IgD-negative memory B cell (primary cell): Measurements from ENCODE around the gene TNFRSF18. TPM values are rescaled to one million over a fixed set of nuclear protein-coding genes. Genes with fewer than 3 reads are reported as not detected.

Experiments used
- H3K27ac Mint-ChIP-seq, 3 donors: one replicate each; pipeline ENCODE4 v1.8.0; 2020 to 2022; ENCODE audit warnings: mild to moderate bottlenecking in 3 of 3, mixed read lengths in 3 of 3, moderate library complexity in 1 of 3
- H3K27me3 Mint-ChIP-seq: one replicate; pipeline ENCODE4 v1.8.0; 2021; ENCODE audit warnings: mixed read lengths
- H3K36me3 Mint-ChIP-seq: one replicate; pipeline ENCODE4 v1.8.0; 2020; ENCODE audit warnings: mild to moderate bottlenecking, mixed read lengths
- H3K4me1 Mint-ChIP-seq, 3 donors: one replicate each; pipeline ENCODE4 v1.8.0; 2020 to 2022; ENCODE audit warnings: mixed read lengths in 3 of 3, mild to moderate bottlenecking in 1 of 3
- H3K4me3 Mint-ChIP-seq, 4 donors: one replicate each; pipeline ENCODE4 v1.8.0; 2020 to 2022; ENCODE audit warnings: mild to moderate bottlenecking in 4 of 4, mixed read lengths in 4 of 4, moderate library complexity in 3 of 4
- H3K9me3 Mint-ChIP-seq, 3 donors: one replicate each; pipeline ENCODE4 v1.8.0; 2020 to 2021; ENCODE audit warnings: mixed read lengths in 3 of 3, mild to moderate bottlenecking in 1 of 3
- polyA plus RNA-seq: library from polyadenylated mRNA; unstranded; fragments of 300-500 nt; fragmentation: Illumina TruSeq; gene quantifications from one replicate; pipeline ENCODE4 v1.2.3, GENCODE V29; 2021

TNFRSF18 gene
- polyA plus RNA-seq, 1 donor from 2014 or later = 3.5 TPM

DNA sequence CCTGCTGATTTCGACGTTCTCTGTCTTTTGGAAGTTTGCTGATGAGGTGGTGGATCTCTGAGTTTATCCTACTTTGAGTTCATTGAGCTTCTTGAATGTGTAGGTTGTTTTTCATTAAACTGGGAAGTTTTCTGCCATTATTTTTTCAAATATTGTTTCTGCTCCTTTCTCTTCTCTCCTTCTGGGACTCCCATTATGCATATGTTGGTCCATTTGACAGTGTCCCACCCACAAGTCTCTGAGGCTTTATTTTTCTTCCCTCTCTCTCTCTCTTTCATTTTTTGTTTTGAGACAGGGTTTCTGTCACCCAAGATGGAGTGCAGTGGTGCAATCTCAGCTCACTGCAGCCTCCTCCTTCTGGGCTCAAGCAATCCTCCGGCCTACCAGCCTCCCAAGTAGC is 11.7 kb downstream of the TNFRSF18 start:
- peaks cover 1% of the 10 kb centered on the region for H3K36me3 Mint-ChIP-seq
- no peaks in the 10 kb centered on the region for H3K4me1 Mint-ChIP-seq
- no peak overlapping the region for H3K4me3 Mint-ChIP-seq
- peaks cover 2 to 9% (median 8%) of the 10 kb centered on the region in 3 donors for H3K9me3 Mint-ChIP-seq
- peaks cover 1% of the 10 kb centered on the region for H3K27me3 Mint-ChIP-seq
- H3K27ac Mint-ChIP-seq = peak overlapping the region in 1 of 3 donors; percentile 32

DNA sequence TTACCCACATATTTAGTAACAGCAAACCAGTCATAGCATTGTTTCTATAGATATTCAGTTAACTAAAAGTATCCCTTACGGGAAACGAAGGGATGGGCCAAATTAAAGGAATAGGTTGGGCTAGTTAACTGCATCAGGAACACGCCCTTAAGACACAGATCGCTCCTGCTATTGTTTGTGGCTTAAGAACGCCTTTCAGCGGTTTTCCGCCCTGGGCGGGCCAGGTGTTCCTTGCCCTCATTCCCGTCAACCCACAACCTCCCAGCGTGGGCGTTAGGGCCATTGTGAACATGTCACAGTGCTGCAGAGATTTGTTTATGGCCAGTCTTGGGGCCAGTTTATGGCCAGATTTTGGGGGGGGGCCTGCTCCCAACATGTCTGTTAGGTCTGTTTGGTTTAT is 14.7 kb downstream of the TNFRSF18 start:
- Mint-ChIP-seq H3K27ac (no peak overlapping the region), H3K27me3 (peaks cover 1% of the 10 kb centered on the region), H3K4me1 (peaks cover 0 to 8% (median 0%) of the 10 kb centered on the region in 3 donors), H3K9me3 (peaks cover 5 to 9% (median 8%) of the 10 kb centered on the region in 3 donors), H3K36me3 (peaks cover 1% of the 10 kb centered on the region), H3K4me3 (no peak overlapping the region)

- Mint-ChIP-seq H3K4me3 (no peak overlapping the region), H3K36me3 (no peaks in the 10 kb centered on the region), H3K4me1 (peaks cover 0 to 8% (median 2%) of the 10 kb centered on the region in 3 donors), H3K27ac (no peak overlapping the region), H3K27me3 (peaks cover 1% of the 10 kb centered on the region), H3K9me3 (peaks cover under 1 to 4% (median 3%) of the 10 kb centered on the region in 3 donors)
Observed at GRCh38 chr1:1189111-1189510, 17.3 kb downstream of the TNFRSF18 start.

DNA sequence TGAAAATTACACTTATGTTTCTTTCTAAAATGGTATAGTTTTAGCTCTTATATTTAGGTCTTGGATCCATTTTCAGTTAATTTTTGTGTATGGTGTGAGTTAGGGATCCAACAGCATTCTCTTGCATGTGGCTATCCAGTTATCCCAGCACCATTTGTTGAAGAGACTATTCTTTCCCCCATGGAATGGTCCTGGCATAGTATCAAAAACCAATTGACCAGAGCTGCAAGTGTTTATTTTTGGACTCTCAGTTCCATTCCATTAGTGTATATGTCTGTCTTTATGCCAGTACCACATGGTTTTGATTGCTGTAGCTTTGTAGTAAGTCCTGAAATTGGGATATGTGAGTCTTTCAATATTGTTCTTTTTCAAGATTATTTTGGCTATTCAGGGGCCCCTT is 18.5 kb downstream of the TNFRSF18 start:
- Mint-ChIP-seq H3K4me1 (peaks cover 0 to 8% (median 2%) of the 10 kb centered on the region in 3 donors), H3K4me3 (no peak overlapping the region), H3K36me3 (no peaks in the 10 kb centered on the region), H3K9me3 (peaks cover 0 to 4% (median 3%) of the 10 kb centered on the region in 3 donors), H3K27ac (no peak overlapping the region), H3K27me3 (peaks cover 3% of the 10 kb centered on the region)

DNA sequence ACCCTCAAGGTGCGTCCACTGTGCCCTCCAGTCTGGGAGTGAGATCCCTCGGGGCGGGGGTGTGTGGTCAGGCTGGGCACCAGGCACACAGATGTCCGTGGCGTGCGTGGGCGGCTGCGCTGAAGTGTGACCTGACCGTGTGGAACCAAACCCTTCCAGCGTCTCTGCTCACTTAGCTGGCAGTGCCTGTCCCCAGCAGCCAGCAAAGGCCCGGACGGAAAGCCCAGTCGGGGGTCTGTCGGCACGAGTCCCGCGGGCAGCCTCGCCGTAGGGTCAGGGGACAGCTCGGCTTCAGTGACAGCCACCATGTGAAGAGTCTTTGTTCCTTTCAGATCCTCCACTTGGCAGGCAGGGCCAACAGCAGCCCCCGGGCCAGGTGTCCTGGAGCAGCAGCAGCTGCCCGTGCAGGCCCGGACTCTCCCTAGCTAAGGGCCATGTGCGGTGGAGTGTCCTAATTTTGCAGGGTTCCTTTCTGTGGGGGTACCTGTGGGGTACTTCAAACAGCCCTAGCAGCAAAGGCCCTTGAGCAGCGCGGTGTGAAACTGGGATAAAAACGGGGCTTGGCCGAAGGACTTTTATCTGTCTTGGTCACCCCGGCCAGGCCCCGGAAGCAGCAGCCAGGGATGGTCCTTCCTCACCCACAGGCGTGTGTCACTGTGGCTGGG is 21.2 kb downstream of the TNFRSF18 start:
- Mint-ChIP-seq H3K27me3 (peaks cover 9% of the 10 kb centered on the region), H3K27ac (no peak overlapping the region), H3K4me1 (peaks cover 0 to 8% (median 2%) of the 10 kb centered on the region in 3 donors), H3K4me3 (no peak overlapping the region), H3K36me3 (no peaks in the 10 kb centered on the region), H3K9me3 (peaks cover 0 to 3% (median 0%) of the 10 kb centered on the region in 3 donors)

GRCh38 chr1:1183833-1184775 is 22.3 kb downstream of the TNFRSF18 start:
- Mint-ChIP-seq H3K9me3 (peaks cover 0 to 3% (median 0%) of the 10 kb centered on the region in 3 donors), H3K27ac (peak overlapping the region in 1 of 3 donors; percentile 50), H3K4me1 (peaks cover 0 to 2% (median 2%) of the 10 kb centered on the region in 3 donors), H3K36me3 (no peaks in the 10 kb centered on the region), H3K27me3 (peaks cover 9% of the 10 kb centered on the region), H3K4me3 (peak overlapping the region in 1 of 4 donors; percentile 45)

DNA sequence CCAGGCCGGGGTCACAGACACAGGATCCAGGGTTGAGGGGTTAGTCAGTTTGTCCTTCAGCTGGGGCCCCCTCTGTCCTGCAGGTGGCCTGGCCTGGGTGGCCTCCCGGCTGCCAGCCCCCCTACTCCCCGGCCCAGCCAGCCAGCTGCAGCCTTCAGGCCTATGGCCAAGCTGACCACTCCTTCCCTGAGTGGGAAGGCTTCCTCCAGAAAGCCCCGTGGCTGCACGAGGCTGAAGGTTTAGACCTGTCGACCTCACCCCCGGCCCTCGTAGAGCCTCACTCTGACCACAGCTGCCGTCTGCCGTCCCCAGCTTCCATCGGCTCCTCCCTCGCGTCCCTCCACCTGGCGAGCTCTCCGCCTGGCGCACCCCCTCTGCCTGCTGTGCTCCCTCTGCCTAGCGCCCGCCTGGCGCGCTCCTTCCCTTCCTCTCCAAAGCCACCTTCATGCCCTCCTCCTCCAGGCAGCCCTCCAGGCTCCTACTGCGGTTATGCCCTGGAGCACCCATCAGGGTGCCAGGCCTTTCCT is 23.1 kb downstream of the TNFRSF18 start:
- Mint-ChIP-seq H3K36me3 (no peaks in the 10 kb centered on the region), H3K27ac (no peak overlapping the region), H3K4me3 (peak overlapping the region in 1 of 4 donors; percentile 47), H3K27me3 (peaks cover 11% of the 10 kb centered on the region), H3K9me3 (peaks cover 0 to 3% (median 0%) of the 10 kb centered on the region in 3 donors), H3K4me1 (peaks cover 0 to 2% (median 0%) of the 10 kb centered on the region in 3 donors)

DNA sequence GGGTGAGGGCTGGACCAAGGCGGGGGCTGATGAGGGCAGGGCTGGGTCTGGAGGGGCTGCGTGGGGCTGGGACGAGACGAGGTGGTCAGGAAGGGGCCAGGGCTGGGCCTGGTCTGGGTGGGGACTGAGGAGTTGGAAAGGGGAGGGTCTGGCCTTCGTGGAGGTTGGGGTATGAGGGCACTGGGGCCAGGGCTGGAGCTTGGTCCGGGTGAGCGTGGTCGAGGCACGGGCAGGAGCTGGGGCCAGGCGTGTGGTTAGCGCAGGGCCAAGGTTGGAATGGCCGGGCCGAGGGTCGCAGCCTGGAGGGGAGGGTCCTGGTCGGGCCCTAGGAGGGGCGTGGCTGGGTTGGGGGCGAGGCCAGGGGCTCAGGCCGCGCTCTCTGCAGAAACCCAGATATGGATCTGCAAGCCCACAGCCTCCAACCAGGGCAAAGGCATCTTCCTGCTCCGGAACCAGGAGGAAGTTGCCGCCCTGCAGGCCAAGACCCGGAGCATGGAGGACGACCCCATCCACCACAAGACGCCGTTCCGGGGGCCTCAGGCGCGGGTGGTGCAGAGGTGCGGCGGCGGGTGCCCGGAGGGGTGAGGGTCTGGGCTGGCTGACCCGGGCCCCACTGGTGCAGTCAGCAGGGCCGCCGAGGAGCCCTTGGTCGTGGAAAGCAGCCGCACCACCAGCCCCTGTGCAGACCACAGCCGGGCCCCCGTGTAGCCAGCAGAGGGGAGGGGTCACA is 23.7 kb downstream of the TNFRSF18 start:
- Mint-ChIP-seq H3K4me3 (peak overlapping the region in 1 of 4 donors; percentile 9), H3K36me3 (no peaks in the 10 kb centered on the region), H3K27me3 (peaks cover 11% of the 10 kb centered on the region), H3K4me1 (peaks cover 0 to 2% (median 0%) of the 10 kb centered on the region in 3 donors), H3K9me3 (no peaks in the 10 kb centered on the region), H3K27ac (no peak overlapping the region)

- H3K4me3 Mint-ChIP-seq = no peak overlapping the region
- no peaks in the 10 kb centered on the region for H3K9me3 Mint-ChIP-seq
- peak overlapping the region in 1 of 3 donors; percentile 94 for H3K27ac Mint-ChIP-seq
- peaks cover 1% of the 10 kb centered on the region for H3K36me3 Mint-ChIP-seq
- peaks cover 0 to 3% (median 2%) of the 10 kb centered on the region in 3 donors for H3K4me1 Mint-ChIP-seq
- H3K27me3 Mint-ChIP-seq = peaks cover 16% of the 10 kb centered on the region
Observed at GRCh38 chr1:1181938-1182410, 24.4 kb downstream of the TNFRSF18 start.

- H3K36me3 Mint-ChIP-seq = peaks cover 2% of the 10 kb centered on the region
- peak overlapping the region in 1 of 3 donors; percentile 94 for H3K27ac Mint-ChIP-seq
- H3K27me3 Mint-ChIP-seq = peaks cover 22% of the 10 kb centered on the region
- H3K4me3 Mint-ChIP-seq = no peak overlapping the region
- H3K4me1 Mint-ChIP-seq = peaks cover 0 to 6% (median 5%) of the 10 kb centered on the region in 3 donors
- no peaks in the 10 kb centered on the region for H3K9me3 Mint-ChIP-seq
Observed at GRCh38 chr1:1181129-1181937, 25.1 kb downstream of the TNFRSF18 start.

GRCh38 chr1:1179983-1180861 is 26.2 kb downstream of the TNFRSF18 start:
- Mint-ChIP-seq H3K27me3 (peaks cover 22% of the 10 kb centered on the region), H3K9me3 (no peaks in the 10 kb centered on the region), H3K4me3 (no peak overlapping the region), H3K36me3 (peaks cover 2% of the 10 kb centered on the region), H3K4me1 (peaks cover 0 to 9% (median 6%) of the 10 kb centered on the region in 3 donors), H3K27ac (no peak overlapping the region)

GRCh38 chr1:1179346-1179982 is 26.9 kb downstream of the TNFRSF18 start:
- no peak overlapping the region for H3K4me3 Mint-ChIP-seq
- H3K27me3 Mint-ChIP-seq = peaks cover 22% of the 10 kb centered on the region
- H3K9me3 Mint-ChIP-seq = no peaks in the 10 kb centered on the region
- no peak overlapping the region for H3K27ac Mint-ChIP-seq
- H3K36me3 Mint-ChIP-seq = peaks cover 2% of the 10 kb centered on the region
- peaks cover 0 to 9% (median 6%) of the 10 kb centered on the region in 3 donors for H3K4me1 Mint-ChIP-seq
